Measurements from ENCODE around the gene A2M.

A2M gene

GRCh38 chr12:9099552-9100190, 16.0 kb downstream of the A2M start:
- DNase-seq (ENCODE audit: low read depth in 2 of 3, low spot score in 2 of 3): no peak

- DNase-seq (ENCODE audit: low read depth in 2 of 3, low spot score in 2 of 3): no peak
Measured at GRCh38 chr12:9098463-9099026, 17.2 kb downstream of the A2M start.

- DNase-seq (ENCODE audit: low read depth in 2 of 3, low spot score in 2 of 3): no peak
Measured at GRCh38 chr12:9098115-9098452, 17.6 kb downstream of the A2M start.

GRCh38 chr12:9096563-9097176, 19.0 kb downstream of the A2M start:
- DNase-seq (ENCODE audit: low read depth in 2 of 3, low spot score in 2 of 3): no peak

- DNase-seq (ENCODE audit: low read depth in 2 of 3, low spot score in 2 of 3): no peak
Measured at GRCh38 chr12:9095322-9095721, 20.4 kb downstream of the A2M start.

- no peak for DNase-seq (ENCODE audit: low read depth in 2 of 3, low spot score in 2 of 3)
Measured at GRCh38 chr12:9094512-9095206, 21.1 kb downstream of the A2M start.

GRCh38 chr12:9091891-9092598, 23.7 kb downstream of the A2M start:
- DNase-seq (ENCODE audit: low read depth in 2 of 3, low spot score in 2 of 3): no peak

- no peak for DNase-seq (ENCODE audit: low read depth in 2 of 3, low spot score in 2 of 3)
Measured at GRCh38 chr12:9090220-9090619, 25.5 kb downstream of the A2M start.

GRCh38 chr12:9087087-9087835, 28.5 kb downstream of the A2M start:
- no peak for DNase-seq (ENCODE audit: low read depth in 2 of 3, low spot score in 2 of 3)

GRCh38 chr12:9086087-9086486, 29.6 kb downstream of the A2M start:
- no peak for DNase-seq (ENCODE audit: low read depth in 2 of 3, low spot score in 2 of 3)

GRCh38 chr12:9084417-9084816, 31.3 kb downstream of the A2M start:
- no peak for DNase-seq (ENCODE audit: low read depth in 2 of 3, low spot score in 2 of 3)

GRCh38 chr12:9083793-9084192, 31.9 kb downstream of the A2M start:
- DNase-seq (ENCODE audit: low read depth in 2 of 3, low spot score in 2 of 3): no peak

- DNase-seq (ENCODE audit: low read depth in 2 of 3, low spot score in 2 of 3): no peak
Measured at GRCh38 chr12:9081667-9082427, 33.9 kb downstream of the A2M start.

- DNase-seq (ENCODE audit: low read depth in 2 of 3, low spot score in 2 of 3): no peak
Measured at GRCh38 chr12:9079883-9080675, 35.6 kb downstream of the A2M start.

- no peak for DNase-seq (ENCODE audit: low read depth in 2 of 3, low spot score in 2 of 3)
Measured at GRCh38 chr12:9079082-9079481, 36.6 kb downstream of the A2M start.

GRCh38 chr12:9077152-9078031, 38.3 kb downstream of the A2M start:
- DNase-seq (ENCODE audit: low read depth in 2 of 3, low spot score in 2 of 3): no peak

- no peak for DNase-seq (ENCODE audit: low read depth in 2 of 3, low spot score in 2 of 3)
Measured at GRCh38 chr12:9076733-9077132, 39.0 kb downstream of the A2M start.

GRCh38 chr12:9075138-9075535, 40.6 kb downstream of the A2M start:
- no peak for DNase-seq (ENCODE audit: low read depth in 2 of 3, low spot score in 2 of 3)

All from activated CD8-positive, alpha-beta memory T cell treated with anti-CD3 and anti-CD28 coated beads for 48 hours (primary cell).